Smooth muscle cell (in vitro differentiated cells): Measurements from ENCODE around the gene PNMA8B. TPM values are rescaled to one million over a fixed set of nuclear protein-coding genes. Genes with fewer than 3 reads are reported as not detected.

Experiments used
- DNase-seq: peaks from one replicate; lab custom pipeline; 2025; ENCODE audit not compliant: unreplicated experiment; lab: John Stamatoyannopoulos, UW
- H2AFZ ChIP-seq: fragments of 200-600 bp; sonication (generic); 2 replicates; pipeline ENCODE4 v1.6.0; 2016; ENCODE audit warnings: antibody characterized with exemption, low read depth, mild to moderate bottlenecking
- H3F3A ChIP-seq: fragments of 200-600 bp; sonication (generic); 2 replicates; pipeline ENCODE4 v1.6.0; 2017; ENCODE audit warnings: antibody characterized with exemption, low read depth
- H3K27ac ChIP-seq: fragments of 200-600 bp; sonication (generic); 2 replicates; pipeline ENCODE4 v1.5.1; 2016; ENCODE audit warnings: low read depth, mild to moderate bottlenecking
- H3K27me3 ChIP-seq: fragments of 200-600 bp; sonication (generic); 2 replicates; pipeline ENCODE4 v1.6.1; 2016; ENCODE audit warnings: low read depth, mild to moderate bottlenecking
- H3K36me3 ChIP-seq: fragments of 200-600 bp; sonication (generic); 2 replicates; pipeline ENCODE4 v1.5.1; 2016; ENCODE audit warnings: low read depth
- H3K4me1 ChIP-seq: fragments of 200-600 bp; sonication (generic); 2 replicates; pipeline ENCODE4 v1.5.1; 2016; ENCODE audit warnings: low read depth
- H3K4me2 ChIP-seq: fragments of 200-600 bp; sonication (generic); 2 replicates; pipeline ENCODE4 v1.6.0; 2016; ENCODE audit warnings: mild to moderate bottlenecking
- H3K4me3 ChIP-seq: fragments of 200-600 bp; sonication (generic); 2 replicates; pipeline ENCODE4 v1.5.1; 2016; ENCODE audit warnings: mild to moderate bottlenecking
- H3K79me2 ChIP-seq: fragments of 200-600 bp; sonication (generic); 2 replicates; pipeline ENCODE4 v1.6.0; 2016; ENCODE audit warnings: low read depth, mild to moderate bottlenecking
- H3K9ac ChIP-seq: fragments of 200-600 bp; sonication (generic); 2 replicates; pipeline ENCODE4 v1.6.0; 2016; ENCODE audit warnings: low read depth
- H3K9me3 ChIP-seq: fragments of 200-600 bp; sonication (generic); replicated peaks from 2 replicates; pipeline ENCODE4 v1.5.1; 2016; ENCODE audit warnings: low read depth
- H4K20me1 ChIP-seq: fragments of 200-600 bp; sonication (generic); 2 replicates; pipeline ENCODE4 v1.6.0; 2016; ENCODE audit warnings: low read depth
- WGBS: methylation state at CpG from one replicate; pipeline ENCODE4 v1.1.7; 2016; ENCODE audit warnings: low lambda C conversion rate; 5-methylcytosine and 5-hydroxymethylcytosine counted together
- polyA plus RNA-seq: library from polyadenylated mRNA; unstranded; fragments of >200 nt; fragmentation: Nextera tagmentation; extraction: Ambion mirVana; gene quantifications from 2 replicates; pipeline ENCODE4 v1.2.1, GENCODE V29; 2016
- total RNA-seq: library from RNA; depleted of rRNA; stranded (reverse); fragments of >200 nt; gene quantifications from 2 replicates; pipeline ENCODE4 v1.2.3, GENCODE V29; 2014
- TF ChIP-seq, protein P1 (sequence below): fragments of 200-600 bp; sonication (generic); IDR thresholded peaks from 2 replicates; pipeline ENCODE4 v1.5.1; 2017; ENCODE audit warnings: borderline replicate concordance, mild to moderate bottlenecking, antibody characterized with exemption; ENCODE audit not compliant: insufficient read depth, poor library complexity, severe bottlenecking

PNMA8B gene
- total and polyA plus RNA-seq, 2 experiments from 2014 or later: 1.0 to 1.2 TPM

DNA sequence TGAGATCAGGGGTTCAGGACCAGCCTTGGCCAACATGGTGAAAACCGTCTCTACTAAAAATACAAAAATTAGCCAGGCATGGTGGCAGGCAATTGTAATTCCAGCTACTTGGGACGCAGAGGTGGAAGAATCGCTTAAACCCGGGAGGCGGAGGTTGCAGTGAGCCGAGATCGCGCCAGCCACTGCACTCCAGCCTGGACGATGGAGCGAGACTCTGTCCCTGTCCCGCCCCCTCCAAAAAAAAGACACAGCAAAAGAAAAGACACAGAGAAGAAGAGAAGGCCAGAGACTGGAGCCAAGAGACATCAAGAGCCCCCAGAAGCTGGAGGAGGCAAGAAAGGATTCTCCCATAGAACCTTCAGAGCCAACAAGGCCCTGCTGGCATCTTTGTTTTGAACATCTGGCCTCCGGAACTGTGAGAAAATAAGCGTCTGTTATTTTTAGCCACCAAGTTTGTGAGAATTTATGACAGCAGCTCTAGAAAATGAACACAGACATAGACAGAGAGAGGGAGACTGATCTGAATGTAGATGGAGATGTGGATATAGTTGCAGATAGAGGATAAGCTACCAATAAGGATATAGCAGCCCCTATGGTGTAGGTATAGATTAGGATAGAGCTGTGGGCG, 25.7 kb upstream of the PNMA8B start:
- Histone ChIP-seq H3K9me3 (no peaks in the 10 kb centered on the region), H3K79me2 (no peaks in the 10 kb centered on the region), H3K27ac (no peak overlapping the region), H3K27me3 (no peaks in the 10 kb centered on the region), H3K36me3 (no peaks in the 10 kb centered on the region), H2AFZ (no peak overlapping the region), H3K4me2 (no peak overlapping the region), H3K4me1 (no peaks in the 10 kb centered on the region), H3K9ac (no peak overlapping the region), H3K4me3 (no peak overlapping the region), H4K20me1 (no peaks in the 10 kb centered on the region), H3F3A (no peaks in the 10 kb centered on the region)
- TF ChIP-seq, protein P1, sequence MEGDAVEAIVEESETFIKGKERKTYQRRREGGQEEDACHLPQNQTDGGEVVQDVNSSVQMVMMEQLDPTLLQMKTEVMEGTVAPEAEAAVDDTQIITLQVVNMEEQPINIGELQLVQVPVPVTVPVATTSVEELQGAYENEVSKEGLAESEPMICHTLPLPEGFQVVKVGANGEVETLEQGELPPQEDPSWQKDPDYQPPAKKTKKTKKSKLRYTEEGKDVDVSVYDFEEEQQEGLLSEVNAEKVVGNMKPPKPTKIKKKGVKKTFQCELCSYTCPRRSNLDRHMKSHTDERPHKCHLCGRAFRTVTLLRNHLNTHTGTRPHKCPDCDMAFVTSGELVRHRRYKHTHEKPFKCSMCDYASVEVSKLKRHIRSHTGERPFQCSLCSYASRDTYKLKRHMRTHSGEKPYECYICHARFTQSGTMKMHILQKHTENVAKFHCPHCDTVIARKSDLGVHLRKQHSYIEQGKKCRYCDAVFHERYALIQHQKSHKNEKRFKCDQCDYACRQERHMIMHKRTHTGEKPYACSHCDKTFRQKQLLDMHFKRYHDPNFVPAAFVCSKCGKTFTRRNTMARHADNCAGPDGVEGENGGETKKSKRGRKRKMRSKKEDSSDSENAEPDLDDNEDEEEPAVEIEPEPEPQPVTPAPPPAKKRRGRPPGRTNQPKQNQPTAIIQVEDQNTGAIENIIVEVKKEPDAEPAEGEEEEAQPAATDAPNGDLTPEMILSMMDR: no peak
- no peak for DNase-seq
- WGBS: 95% methylated on average over 14 of the region's 14 CpGs

DNA sequence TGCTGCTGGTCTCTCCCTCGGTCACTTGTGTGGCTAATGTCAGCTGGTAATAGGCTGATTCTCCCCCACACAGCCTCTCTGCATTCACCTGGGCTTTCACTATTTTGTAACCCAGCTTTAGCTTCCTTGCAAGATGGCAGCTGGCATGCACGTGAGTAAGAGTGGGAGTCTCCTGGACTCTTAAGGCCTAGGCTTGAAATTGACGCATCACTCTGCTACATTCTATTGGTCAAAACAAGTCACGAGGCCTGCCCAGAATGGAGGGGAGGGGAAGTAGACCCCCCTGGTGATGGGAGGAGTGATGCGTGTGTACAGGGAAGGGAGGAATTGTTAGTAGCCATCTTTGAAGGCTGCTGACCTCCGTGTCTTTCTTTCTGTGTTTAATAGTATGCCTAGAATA, 24.9 kb upstream of the PNMA8B start:
- TF ChIP-seq, protein P1: no peak
- 85% methylated on average over 6 of the region's 6 CpGs for WGBS

DNA sequence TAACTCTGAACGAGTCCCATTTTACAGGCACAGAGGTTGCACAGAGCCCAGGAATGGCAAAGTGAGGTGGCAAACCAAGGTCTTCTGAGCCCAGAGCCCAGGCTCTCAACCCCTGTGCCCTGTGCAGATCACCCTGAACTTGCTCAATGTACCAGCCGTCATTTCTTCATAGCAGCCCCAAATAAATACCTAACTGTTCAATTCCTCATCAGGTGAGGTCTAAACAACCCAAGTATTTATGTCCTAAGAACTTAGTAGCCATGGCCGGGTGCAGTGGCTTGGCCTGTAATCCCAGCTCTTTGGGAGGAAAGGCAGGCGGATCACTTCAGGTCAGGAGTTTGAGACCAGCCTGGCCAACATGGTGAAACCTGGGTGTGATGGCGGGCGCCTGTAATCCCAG, 21.8 kb upstream of the PNMA8B start:
- H3F3A ChIP-seq: no peaks in the 10 kb centered on the region
- H2AFZ ChIP-seq: no peak overlapping the region
- H3K36me3 ChIP-seq: no peaks in the 10 kb centered on the region
- TF ChIP-seq, protein P1: no peak
- H3K27ac ChIP-seq: no peak overlapping the region
- H3K27me3 ChIP-seq: no peaks in the 10 kb centered on the region
- 80% methylated on average over 6 of the region's 6 CpGs for WGBS
- no peaks in the 10 kb centered on the region for H3K9me3 ChIP-seq
- no peaks in the 10 kb centered on the region for H3K4me1 ChIP-seq
- DNase-seq: no peak
- H3K79me2 ChIP-seq: no peaks in the 10 kb centered on the region
- H3K4me2 ChIP-seq: no peak overlapping the region
- H3K4me3 ChIP-seq: no peak overlapping the region
- H3K9ac ChIP-seq: no peak overlapping the region
- H4K20me1 ChIP-seq: no peaks in the 10 kb centered on the region

More for the DNA sequence above, 24.9 kb upstream of the PNMA8B start:
- H3K27me3 ChIP-seq: no peaks in the 10 kb centered on the region
- H3K27ac ChIP-seq: no peak overlapping the region
- no peaks in the 10 kb centered on the region for H3K9me3 ChIP-seq
- no peaks in the 10 kb centered on the region for H3K79me2 ChIP-seq
- H3F3A ChIP-seq: no peaks in the 10 kb centered on the region
- no peak overlapping the region for H3K4me2 ChIP-seq
- H3K9ac ChIP-seq: no peak overlapping the region
- no peak overlapping the region for H3K4me3 ChIP-seq
- DNase-seq: no peak
- H3K36me3 ChIP-seq: no peaks in the 10 kb centered on the region
- H4K20me1 ChIP-seq: no peaks in the 10 kb centered on the region
- H2AFZ ChIP-seq: no peak overlapping the region
- H3K4me1 ChIP-seq: no peaks in the 10 kb centered on the region

DNA sequence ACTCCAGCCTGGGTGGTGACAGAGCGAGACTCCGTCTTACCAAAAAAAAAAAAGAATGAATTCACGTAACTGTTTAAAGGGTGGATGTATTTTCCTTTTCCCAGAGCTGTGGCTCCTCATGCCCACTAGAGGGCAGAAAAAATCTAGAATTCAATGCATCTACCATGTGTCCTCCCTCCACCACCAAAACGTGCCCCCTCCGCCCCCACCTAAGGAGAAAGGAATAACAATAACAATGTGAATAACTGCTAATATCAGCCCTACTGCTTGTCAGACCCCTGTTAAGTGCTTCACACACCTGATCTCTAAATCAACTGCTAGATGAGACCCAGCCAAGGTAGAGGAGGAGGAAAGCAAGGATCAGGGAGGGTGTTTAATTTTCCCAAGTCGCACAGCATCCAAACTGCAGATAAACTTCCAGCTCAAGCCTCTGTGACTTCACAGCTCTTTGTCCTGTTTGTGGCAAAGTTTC, 20.2 kb upstream of the PNMA8B start:
- H3F3A ChIP-seq: no peaks in the 10 kb centered on the region
- no peaks in the 10 kb centered on the region for H3K36me3 ChIP-seq
- H3K27me3 ChIP-seq: no peaks in the 10 kb centered on the region
- no peak overlapping the region for H2AFZ ChIP-seq
- no peak overlapping the region for H3K4me3 ChIP-seq
- no peaks in the 10 kb centered on the region for H3K4me1 ChIP-seq
- TF ChIP-seq, protein P1: peak; percentile 65
- no peaks in the 10 kb centered on the region for H4K20me1 ChIP-seq
- H3K79me2 ChIP-seq: no peaks in the 10 kb centered on the region
- H3K9me3 ChIP-seq: no peaks in the 10 kb centered on the region
- H3K4me2 ChIP-seq: no peak overlapping the region
- DNase-seq: no peak
- H3K9ac ChIP-seq: no peak overlapping the region
- H3K27ac ChIP-seq: no peak overlapping the region
- WGBS: 29% methylated on average over 6 of the region's 6 CpGs
